Adrenal gland (tissue), 12 donors: ENCODE results near the gene GMIP. TPM values are rescaled to one million over a fixed set of nuclear protein-coding genes. Genes with fewer than 3 reads are reported as not detected.

Experiments used
- DNase-seq, 7 donors: peaks; one replicate each; pipeline ENCODE4 v3.0.0-alpha.2; 2019 to 2020
- H3K27ac ChIP-seq, 5 donors: fragments of 200-600 bp; sonication (generic) in 4 of 5; 1 replicate in 3 of 5; 2 replicates in 2 of 5; pipeline versions ENCODE4 v1.5.1 to v1.8.0; 2016 to 2020; ENCODE audit warnings: mild to moderate bottlenecking in 1 of 5
- H3K27me3 ChIP-seq: fragments of 200-600 bp; 2 replicates; pipeline ENCODE4 v1.8.0; 2021
- H3K36me3 ChIP-seq, 2 donors: fragments of 200-600 bp; replicated peaks in 1 of 2; 1 replicate in 1 of 2; 2 replicates in 1 of 2; pipeline versions ENCODE4 v1.5.1 to v1.8.0; 2018 to 2022
- H3K4me1 ChIP-seq, 2 donors: fragments of 200-600 bp; replicated peaks in 1 of 2; 1 replicate in 1 of 2; 2 replicates in 1 of 2; pipeline versions ENCODE4 v1.5.1 to v1.8.0; 2018 to 2021
- H3K4me3 ChIP-seq, 4 donors: fragments of 200-600 bp; sonication (generic) in 3 of 4; one replicate each; pipeline ENCODE4 v1.5.1; 2016 to 2018
- H3K9me3 ChIP-seq, 3 donors: fragments of 200-600 bp; sonication (generic) in 1 of 3; replicated peaks in 1 of 3; 1 replicate in 2 of 3; 2 replicates in 1 of 3; pipeline versions ENCODE4 v1.5.1 to v1.8.0; 2016 to 2021
- POLR2A ChIP-seq, 2 donors: fragments of 450-650 bp; IDR thresholded peaks; one replicate each; pipeline ENCODE4 v1.6.1; 2017; ENCODE audit warnings: antibody characterized with exemption in 2 of 2, mild to moderate bottlenecking in 2 of 2, moderate library complexity in 1 of 2
- WGBS, 4 donors: extraction: QIAGEN DNeasy Blood & Tissue Kit in 2 of 4; methylation state at CpG; one replicate each; pipeline versions ENCODE4 v1.1.5 to v1.1.7; 2013 to 2017; 5-methylcytosine and 5-hydroxymethylcytosine counted together
- intact Hi-C, 2 donors: fragments of 100-400 bp; cut with DNase I; formaldehyde crosslinking; loops; one replicate each; pipeline versions ENCODE4 v1.14.1 to v1.15.0; 2022 to 2023
- polyA plus RNA-seq, 3 donors: library from polyadenylated mRNA; stranded (reverse); fragments of 200-250 nt in 2 of 3; fragments of 350-450 nt in 1 of 3; fragmentation: Illumina TruSeq in 1 of 3; extraction: RNeasy Lipid Tissue Mini Kit (QIAGEN cat#74804) in 1 of 3; gene quantifications; one replicate each; pipeline ENCODE4 v1.2.3, GENCODE V29; 2013 to 2014
- total RNA-seq, 9 donors: library from RNA; depleted of rRNA in 4 of 9; stranded (reverse); fragments of >200 nt in 4 of 9; fragments of 120-200 nt in 1 of 9; fragmentation: NEBNext Ultra II Directional in 1 of 9; extraction: Animal tissue kit (Norgen Biotek cat#: 25700) in 1 of 9; gene quantifications; one replicate each; pipeline versions ENCODE4 v1.1.0 to v1.2.4, GENCODE V29; 2013 to 2023
- TF ChIP-seq, protein P1 (sequence below), 6 experiments: fragments of 450-650 bp in 4 of 6; fragments of 200-600 bp in 2 of 6; sonication (generic) in 1 of 6; IDR thresholded peaks; 1 replicate in 5 of 6; 2 replicates in 1 of 6; pipeline versions ENCODE4 v1.5.1 to v1.8.0; 2016 to 2021; ENCODE audit warnings: antibody characterized with exemption in 6 of 6, mild to moderate bottlenecking in 2 of 6, moderate library complexity in 1 of 6
- donor health status: healthy with polysubstance abuse.
- donor health status: Bipolar disorder and iron deficiency.
- donor health status: DM: yes; HTN: yes; CAD: no.
- donor health status: DM: no; HTN: no; CAD: no.
- donor health status: DM: no; HTN: no; CAD: no.
- donor health status: DM: yes; HTN: yes; CAD: no.

The GMIP gene
- total and polyA plus RNA-seq, 12 donors = 0.44 to 17.0 (median 9.6) TPM

DNA sequence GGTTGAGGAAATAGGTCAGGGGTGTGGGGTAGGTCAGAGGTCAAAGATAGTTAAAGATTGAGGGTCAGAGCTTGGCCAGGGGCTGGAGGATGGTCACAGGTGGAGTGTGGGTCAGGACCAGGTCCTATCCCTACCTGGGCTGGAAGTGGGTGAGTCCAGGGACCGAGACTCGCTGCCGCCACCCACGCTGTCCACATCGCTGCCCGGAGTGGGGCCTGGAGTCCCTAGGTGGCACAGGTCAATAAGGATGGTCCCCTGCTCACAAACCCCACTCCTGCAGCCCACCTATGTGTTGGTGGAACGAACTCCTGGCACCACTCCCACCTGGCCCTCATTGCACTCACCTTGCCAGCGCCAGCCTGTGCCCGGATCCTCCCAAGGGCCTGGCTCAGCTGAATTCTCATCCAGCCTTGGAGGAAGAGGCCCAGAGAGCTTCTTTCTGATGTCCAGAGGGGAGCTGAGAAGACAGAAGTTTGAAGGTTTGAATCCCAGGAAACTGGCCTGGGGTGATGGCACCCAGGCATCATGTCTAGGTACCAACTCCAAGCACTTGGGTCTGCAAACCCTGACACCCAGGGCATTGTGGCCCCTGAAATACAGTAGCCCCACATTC lies 6.8 kb downstream of the GMIP start:
- no peak overlapping the region for H3K4me3 ChIP-seq
- 92 to 99% (median 96%) methylated on average over 6 to 9 of the region's 9 CpGs for WGBS, 4 donors

DNA sequence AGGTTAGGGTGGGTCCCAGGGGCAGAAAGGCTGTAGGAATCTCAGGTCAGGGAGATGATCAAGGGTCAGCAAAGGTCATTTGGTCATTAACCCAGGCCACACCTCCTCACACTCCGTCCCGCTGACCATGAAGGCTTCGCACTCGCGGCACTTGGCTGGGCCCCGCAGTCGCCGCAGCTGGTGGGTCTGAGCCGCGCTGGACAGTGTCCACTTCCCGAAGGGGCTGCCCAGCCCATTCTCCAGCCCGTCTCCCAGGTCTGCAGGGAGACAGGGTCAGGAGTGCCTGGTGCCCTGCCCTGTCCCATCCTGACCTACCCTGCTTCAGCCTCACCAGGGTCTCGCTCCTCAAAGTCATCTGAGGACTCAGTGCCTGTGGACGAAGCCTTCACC lies 8.1 kb downstream of the GMIP start:
- no peaks in the 10 kb centered on the region for H3K4me1 ChIP-seq
- H3K4me3 ChIP-seq = no peak overlapping the region
- H3K27me3 ChIP-seq = no peaks in the 10 kb centered on the region
- H3K9me3 ChIP-seq = no peaks in the 10 kb centered on the region
- no peak for DNase-seq
- TF ChIP-seq, protein P1, sequence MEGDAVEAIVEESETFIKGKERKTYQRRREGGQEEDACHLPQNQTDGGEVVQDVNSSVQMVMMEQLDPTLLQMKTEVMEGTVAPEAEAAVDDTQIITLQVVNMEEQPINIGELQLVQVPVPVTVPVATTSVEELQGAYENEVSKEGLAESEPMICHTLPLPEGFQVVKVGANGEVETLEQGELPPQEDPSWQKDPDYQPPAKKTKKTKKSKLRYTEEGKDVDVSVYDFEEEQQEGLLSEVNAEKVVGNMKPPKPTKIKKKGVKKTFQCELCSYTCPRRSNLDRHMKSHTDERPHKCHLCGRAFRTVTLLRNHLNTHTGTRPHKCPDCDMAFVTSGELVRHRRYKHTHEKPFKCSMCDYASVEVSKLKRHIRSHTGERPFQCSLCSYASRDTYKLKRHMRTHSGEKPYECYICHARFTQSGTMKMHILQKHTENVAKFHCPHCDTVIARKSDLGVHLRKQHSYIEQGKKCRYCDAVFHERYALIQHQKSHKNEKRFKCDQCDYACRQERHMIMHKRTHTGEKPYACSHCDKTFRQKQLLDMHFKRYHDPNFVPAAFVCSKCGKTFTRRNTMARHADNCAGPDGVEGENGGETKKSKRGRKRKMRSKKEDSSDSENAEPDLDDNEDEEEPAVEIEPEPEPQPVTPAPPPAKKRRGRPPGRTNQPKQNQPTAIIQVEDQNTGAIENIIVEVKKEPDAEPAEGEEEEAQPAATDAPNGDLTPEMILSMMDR (IDR thresholded peaks at IDR 0.05) = no peak
- no peak for TF ChIP-seq POLR2A (IDR thresholded peaks at IDR 0.05)
- H3K36me3 ChIP-seq = no peaks in the 10 kb centered on the region
- WGBS, 4 donors = 93 to 100% (median 97%) methylated on average over 2 to 14 of the region's 14 CpGs
- no peak overlapping the region for H3K27ac ChIP-seq
- intact Hi-C loops = no loop called here

More for the DNA sequence above, 6.8 kb downstream of the GMIP start:
- H3K27ac ChIP-seq = no peak overlapping the region
- H3K4me1 ChIP-seq = no peaks in the 10 kb centered on the region
- no peaks in the 10 kb centered on the region for H3K9me3 ChIP-seq
- TF ChIP-seq, protein P1 (IDR thresholded peaks at IDR 0.05) = no peak
- TF ChIP-seq POLR2A (IDR thresholded peaks at IDR 0.05) = no peak
- DNase-seq = no peak
- H3K36me3 ChIP-seq = no peaks in the 10 kb centered on the region
- intact Hi-C loops = no loop called here
- no peaks in the 10 kb centered on the region for H3K27me3 ChIP-seq

DNA sequence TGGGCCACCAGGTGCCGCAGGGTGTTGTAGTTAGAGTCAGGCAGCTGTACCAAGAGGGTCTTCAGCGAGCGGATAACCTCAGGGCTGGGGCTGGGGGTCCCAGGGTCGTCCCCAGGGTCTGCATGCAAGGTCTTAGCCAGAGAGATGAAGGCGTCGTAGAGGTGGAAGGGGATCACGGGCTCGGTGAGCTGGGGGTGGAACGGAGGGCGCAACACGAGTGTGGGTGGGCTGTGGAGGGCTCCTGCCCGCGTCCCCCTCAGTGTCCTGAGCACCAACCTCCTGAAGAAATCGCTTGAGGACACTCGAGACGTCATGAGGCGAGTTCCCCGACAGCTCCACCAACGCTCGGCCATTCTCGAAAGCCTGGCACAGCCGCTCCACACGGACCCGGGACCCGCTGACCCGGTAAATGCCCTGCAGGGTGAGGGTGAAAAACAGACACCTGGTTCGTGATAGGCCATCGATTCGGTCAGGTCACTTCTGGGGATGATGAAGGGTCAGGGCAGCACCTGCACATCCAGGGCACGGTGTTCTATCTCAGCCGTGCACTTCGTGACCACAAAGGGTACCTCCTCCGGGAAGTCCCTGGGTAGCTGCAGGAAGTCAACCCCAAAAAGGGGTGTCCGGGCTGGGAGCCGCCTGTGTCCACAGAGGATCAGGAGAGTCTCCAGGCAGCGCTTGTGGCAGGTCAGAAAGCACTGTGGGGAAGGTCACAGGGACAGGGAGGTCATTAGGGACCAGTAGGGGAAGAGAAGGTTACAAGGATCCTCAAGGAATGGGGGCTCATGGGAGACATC lies 8.7 kb downstream of the GMIP start:
- intact Hi-C loops = no loop called here
- H3K4me1 ChIP-seq = no peaks in the 10 kb centered on the region
- H3K9me3 ChIP-seq = no peaks in the 10 kb centered on the region
- 91 to 96% (median 95%) methylated on average over 25 to 36 of the region's 36 CpGs for WGBS, 4 donors
- no peak overlapping the region for H3K4me3 ChIP-seq
- H3K36me3 ChIP-seq = no peaks in the 10 kb centered on the region
- no peak for TF ChIP-seq POLR2A (IDR thresholded peaks at IDR 0.05)
- no peak for DNase-seq
- H3K27me3 ChIP-seq = no peaks in the 10 kb centered on the region
- no peak overlapping the region for H3K27ac ChIP-seq

DNA sequence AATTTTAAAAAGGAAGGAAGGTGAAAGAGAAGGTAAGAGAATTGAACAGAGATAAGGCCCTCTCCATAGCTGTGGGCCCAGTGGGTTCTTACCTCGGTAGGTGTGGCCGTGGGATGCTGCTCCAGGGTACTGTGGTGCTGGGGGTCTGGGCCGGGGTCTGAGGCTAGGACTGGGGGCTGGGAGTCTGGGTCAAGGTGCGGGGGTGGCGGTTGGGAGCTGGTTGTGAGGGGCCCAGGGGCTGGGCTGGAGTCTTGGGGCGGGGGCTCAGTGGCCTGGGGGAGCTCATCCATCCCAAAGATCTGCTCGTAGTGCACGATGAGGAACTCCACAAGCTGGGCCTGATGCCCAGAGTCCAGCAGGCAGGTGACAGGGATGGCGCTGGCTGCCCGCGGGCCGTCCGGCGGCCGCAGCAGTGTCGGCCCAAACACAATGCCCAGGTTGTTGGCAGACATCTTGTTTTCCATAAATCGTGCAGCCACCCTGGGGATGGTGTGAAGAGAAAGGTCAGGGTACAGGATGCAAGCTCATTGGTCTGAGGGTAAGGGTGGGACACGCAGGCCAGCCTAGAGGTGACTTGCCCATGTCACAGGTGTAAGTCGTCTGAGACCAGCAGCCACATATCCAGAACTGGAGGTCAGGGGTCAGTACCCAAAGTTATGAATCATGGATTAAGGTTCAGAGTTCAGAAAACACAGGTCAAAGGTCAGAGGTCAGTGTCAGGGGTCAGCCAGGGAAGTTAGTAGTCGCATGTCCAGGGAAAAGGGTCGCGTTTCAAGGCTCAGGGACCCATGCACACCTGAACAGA lies 9.5 kb downstream of the GMIP start:
- no peak overlapping the region for H3K27ac ChIP-seq
- H3K27me3 ChIP-seq = no peaks in the 10 kb centered on the region
- H3K4me3 ChIP-seq = no peak overlapping the region
- 92 to 94% (median 93%) methylated on average over 13 to 22 of the region's 22 CpGs for WGBS, 4 donors
- no peak for DNase-seq
- H3K4me1 ChIP-seq = no peaks in the 10 kb centered on the region
- intact Hi-C loops = no loop called here
- TF ChIP-seq POLR2A (IDR thresholded peaks at IDR 0.05) = no peak
- TF ChIP-seq, protein P1 (IDR thresholded peaks at IDR 0.05) = no peak
- no peaks in the 10 kb centered on the region for H3K36me3 ChIP-seq
- H3K9me3 ChIP-seq = no peaks in the 10 kb centered on the region
